WTC11 (cell line): ENCODE measurements around the gene C22orf31.

Experiments used
- CREB1 ChIP-seq: sonication (generic); formaldehyde crosslinking; IDR thresholded peaks from 2 replicates; pipeline ENCODE4 v1.8.0; 2023; ENCODE audit warnings: mild to moderate bottlenecking, missing genetic modification reagents
- FOXJ3 ChIP-seq: sonication (generic); formaldehyde crosslinking; IDR thresholded peaks from 2 replicates; pipeline ENCODE4 v1.9.0; 2021; ENCODE audit warnings: missing genetic modification reagents, mild to moderate bottlenecking, borderline replicate concordance
- MYBL2 ChIP-seq: sonication (generic); formaldehyde crosslinking; IDR thresholded peaks from 2 replicates; pipeline ENCODE4 v1.8.1; 2023; ENCODE audit warnings: mild to moderate bottlenecking, moderate library complexity, missing genetic modification reagents
- ZNF121 ChIP-seq: sonication (generic); formaldehyde crosslinking; IDR thresholded peaks from 2 replicates; pipeline ENCODE4 v1.8.0; 2023; ENCODE audit warnings: missing genetic modification reagents
- ZNF263 ChIP-seq: sonication (generic); formaldehyde crosslinking; IDR thresholded peaks from 2 replicates; pipeline ENCODE4 v1.8.1; 2022; ENCODE audit warnings: low read depth, mild to moderate bottlenecking, moderate library complexity, missing genetic modification reagents
- ZNF423 ChIP-seq: fragments of 250-450 bp; sonication (Bioruptor Pico); IDR thresholded peaks from 2 replicates; pipeline ENCODE4 v2.1.2; 2022; ENCODE audit warnings: mild to moderate bottlenecking, moderate library complexity
- TF ChIP-seq, protein P1 (sequence below): fragments of 200-600 bp; IDR thresholded peaks from 2 replicates; pipeline ENCODE4 v1.8.0; 2022; ENCODE audit warnings: antibody characterized with exemption
- TF ChIP-seq, protein P2 (sequence below): sonication (generic); formaldehyde crosslinking; IDR thresholded peaks from 2 replicates; pipeline ENCODE4 v1.8.1; 2023; ENCODE audit warnings: mild to moderate bottlenecking, missing genetic modification reagents
- TF ChIP-seq, protein P3 (sequence below): sonication (generic); formaldehyde crosslinking; IDR thresholded peaks from 2 replicates; pipeline ENCODE4 v1.8.0; 2022; ENCODE audit warnings: mild to moderate bottlenecking, missing genetic modification reagents

GRCh38 chr22:29106839-29107238 is 45.2 kb upstream of the C22orf31 start:
- TF ChIP-seq, protein P1, sequence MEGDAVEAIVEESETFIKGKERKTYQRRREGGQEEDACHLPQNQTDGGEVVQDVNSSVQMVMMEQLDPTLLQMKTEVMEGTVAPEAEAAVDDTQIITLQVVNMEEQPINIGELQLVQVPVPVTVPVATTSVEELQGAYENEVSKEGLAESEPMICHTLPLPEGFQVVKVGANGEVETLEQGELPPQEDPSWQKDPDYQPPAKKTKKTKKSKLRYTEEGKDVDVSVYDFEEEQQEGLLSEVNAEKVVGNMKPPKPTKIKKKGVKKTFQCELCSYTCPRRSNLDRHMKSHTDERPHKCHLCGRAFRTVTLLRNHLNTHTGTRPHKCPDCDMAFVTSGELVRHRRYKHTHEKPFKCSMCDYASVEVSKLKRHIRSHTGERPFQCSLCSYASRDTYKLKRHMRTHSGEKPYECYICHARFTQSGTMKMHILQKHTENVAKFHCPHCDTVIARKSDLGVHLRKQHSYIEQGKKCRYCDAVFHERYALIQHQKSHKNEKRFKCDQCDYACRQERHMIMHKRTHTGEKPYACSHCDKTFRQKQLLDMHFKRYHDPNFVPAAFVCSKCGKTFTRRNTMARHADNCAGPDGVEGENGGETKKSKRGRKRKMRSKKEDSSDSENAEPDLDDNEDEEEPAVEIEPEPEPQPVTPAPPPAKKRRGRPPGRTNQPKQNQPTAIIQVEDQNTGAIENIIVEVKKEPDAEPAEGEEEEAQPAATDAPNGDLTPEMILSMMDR, result no peak
- TF ChIP-seq, protein P2, sequence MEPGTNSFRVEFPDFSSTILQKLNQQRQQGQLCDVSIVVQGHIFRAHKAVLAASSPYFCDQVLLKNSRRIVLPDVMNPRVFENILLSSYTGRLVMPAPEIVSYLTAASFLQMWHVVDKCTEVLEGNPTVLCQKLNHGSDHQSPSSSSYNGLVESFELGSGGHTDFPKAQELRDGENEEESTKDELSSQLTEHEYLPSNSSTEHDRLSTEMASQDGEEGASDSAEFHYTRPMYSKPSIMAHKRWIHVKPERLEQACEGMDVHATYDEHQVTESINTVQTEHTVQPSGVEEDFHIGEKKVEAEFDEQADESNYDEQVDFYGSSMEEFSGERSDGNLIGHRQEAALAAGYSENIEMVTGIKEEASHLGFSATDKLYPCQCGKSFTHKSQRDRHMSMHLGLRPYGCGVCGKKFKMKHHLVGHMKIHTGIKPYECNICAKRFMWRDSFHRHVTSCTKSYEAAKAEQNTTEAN (CRISPR knock-in tag), result no peak
- no peak for TF ChIP-seq MYBL2 (CRISPR knock-in tag)
- TF ChIP-seq ZNF263 (CRISPR knock-in tag), result no peak
- TF ChIP-seq, protein P3, sequence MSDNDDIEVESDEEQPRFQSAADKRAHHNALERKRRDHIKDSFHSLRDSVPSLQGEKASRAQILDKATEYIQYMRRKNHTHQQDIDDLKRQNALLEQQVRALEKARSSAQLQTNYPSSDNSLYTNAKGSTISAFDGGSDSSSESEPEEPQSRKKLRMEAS (CRISPR knock-in tag), result no peak
- no peak for TF ChIP-seq CREB1
- no peak for TF ChIP-seq FOXJ3 (CRISPR knock-in tag)
- TF ChIP-seq ZNF423 (CRISPR knock-in tag), result peak; percentile 69
- TF ChIP-seq ZNF121 (CRISPR knock-in tag), result no peak
